ENCODE data around the gene HHAT.

DNA sequence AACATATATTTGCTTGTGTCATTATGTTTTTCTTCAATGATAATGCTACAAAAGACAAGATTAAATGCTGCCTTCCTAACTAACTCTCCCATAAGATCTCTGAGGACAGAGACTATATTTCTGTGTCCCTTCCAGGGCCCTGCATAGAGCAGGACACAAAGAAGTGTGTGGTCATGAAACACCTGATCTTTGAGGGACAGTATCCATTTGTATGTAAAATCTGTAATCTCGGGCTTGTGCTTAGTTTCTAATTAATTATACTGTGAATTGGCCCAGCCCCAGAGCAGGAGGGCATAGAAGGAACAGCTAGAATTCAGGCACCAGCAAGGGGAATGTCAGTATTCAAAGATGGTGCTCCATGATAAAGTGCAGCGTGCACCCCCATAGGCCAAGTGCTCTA is 374.9 kb downstream of the HHAT start:
- TF ChIP-seq, protein P1, sequence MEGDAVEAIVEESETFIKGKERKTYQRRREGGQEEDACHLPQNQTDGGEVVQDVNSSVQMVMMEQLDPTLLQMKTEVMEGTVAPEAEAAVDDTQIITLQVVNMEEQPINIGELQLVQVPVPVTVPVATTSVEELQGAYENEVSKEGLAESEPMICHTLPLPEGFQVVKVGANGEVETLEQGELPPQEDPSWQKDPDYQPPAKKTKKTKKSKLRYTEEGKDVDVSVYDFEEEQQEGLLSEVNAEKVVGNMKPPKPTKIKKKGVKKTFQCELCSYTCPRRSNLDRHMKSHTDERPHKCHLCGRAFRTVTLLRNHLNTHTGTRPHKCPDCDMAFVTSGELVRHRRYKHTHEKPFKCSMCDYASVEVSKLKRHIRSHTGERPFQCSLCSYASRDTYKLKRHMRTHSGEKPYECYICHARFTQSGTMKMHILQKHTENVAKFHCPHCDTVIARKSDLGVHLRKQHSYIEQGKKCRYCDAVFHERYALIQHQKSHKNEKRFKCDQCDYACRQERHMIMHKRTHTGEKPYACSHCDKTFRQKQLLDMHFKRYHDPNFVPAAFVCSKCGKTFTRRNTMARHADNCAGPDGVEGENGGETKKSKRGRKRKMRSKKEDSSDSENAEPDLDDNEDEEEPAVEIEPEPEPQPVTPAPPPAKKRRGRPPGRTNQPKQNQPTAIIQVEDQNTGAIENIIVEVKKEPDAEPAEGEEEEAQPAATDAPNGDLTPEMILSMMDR (IDR thresholded peaks at IDR 0.05; ENCODE audit: borderline replicate concordance, extremely low read depth, low read length, poor library complexity, severe bottlenecking): no peak
- TF ChIP-seq EZH2 (IDR thresholded peaks at IDR 0.05; ENCODE audit: borderline replicate concordance, low read depth, low read length, severe bottlenecking): no peak
